GDM1 (cell line): ENCODE results near the gene LRRC53.

Experiments used
- DNase-seq: peaks from one replicate; lab custom pipeline; 2025; lab: John Stamatoyannopoulos, UW

The LRRC53 gene

DNA sequence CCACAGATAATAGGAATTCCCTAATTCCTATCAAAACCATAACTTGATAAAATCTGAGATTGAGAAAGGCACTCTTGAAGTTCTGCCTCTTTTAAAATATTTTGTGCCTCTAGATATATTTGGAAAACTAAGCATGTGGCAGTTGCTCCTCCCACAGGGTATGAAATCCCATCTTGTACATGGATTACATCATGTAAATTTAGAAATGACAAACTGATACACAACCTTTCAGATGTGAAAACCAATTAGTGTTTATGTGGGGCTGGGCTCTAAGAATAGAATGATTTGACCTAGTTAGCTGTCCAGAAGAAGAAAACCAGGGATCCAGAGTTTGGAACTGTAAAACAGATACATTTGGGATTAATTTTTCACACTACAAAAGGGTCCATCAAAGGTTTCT is 15.7 kb downstream of the LRRC53 start:
- DNase-seq = no peak

GRCh38 chr1:74486036-74486435 is 26.4 kb downstream of the LRRC53 start:
- no peak for DNase-seq

DNA sequence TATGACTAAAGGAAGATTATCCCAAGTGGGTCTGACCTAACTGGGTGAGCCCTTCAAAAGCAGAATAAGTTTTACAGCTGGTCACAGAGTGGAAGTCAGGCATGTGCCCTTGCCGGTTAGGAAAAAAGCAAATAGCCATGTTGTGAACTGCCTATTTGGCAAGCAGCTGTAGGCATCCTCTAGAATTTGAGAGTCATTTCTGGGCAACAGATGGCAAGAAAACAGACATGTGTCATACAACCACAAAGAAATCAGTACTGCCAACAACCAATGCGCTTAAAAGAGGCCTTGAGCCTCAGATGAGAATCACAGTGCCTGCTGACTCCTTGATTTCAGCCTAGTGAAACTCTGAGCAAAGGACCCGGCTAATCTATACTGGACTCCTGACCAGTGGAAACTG is 26.8 kb downstream of the LRRC53 start:
- no peak for DNase-seq

- no peak for DNase-seq
These were observed 30.8 kb downstream of the LRRC53 start for GRCh38 chr1:74481607-74482006.

- no peak for DNase-seq
These were observed 32.3 kb downstream of the LRRC53 start for GRCh38 chr1:74480068-74480467.

DNA sequence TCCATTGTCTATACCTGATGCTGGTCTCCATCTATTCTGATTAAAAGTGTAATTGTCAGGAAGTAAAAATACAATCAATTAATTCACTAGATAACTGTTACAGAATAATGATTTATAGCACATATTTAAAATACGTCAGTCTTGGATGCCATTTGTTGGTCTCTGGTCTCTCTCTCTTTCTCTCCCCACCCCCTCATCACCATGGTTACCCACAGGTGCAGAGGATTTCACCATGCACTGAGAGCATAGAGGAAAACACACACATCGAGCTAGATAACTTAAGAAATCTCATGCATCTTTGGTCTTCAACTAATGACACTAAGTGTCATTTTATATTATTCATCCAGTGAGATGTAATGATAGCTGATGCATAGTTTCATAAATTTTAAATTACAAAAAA is 33.4 kb downstream of the LRRC53 start:
- DNase-seq = no peak

DNA sequence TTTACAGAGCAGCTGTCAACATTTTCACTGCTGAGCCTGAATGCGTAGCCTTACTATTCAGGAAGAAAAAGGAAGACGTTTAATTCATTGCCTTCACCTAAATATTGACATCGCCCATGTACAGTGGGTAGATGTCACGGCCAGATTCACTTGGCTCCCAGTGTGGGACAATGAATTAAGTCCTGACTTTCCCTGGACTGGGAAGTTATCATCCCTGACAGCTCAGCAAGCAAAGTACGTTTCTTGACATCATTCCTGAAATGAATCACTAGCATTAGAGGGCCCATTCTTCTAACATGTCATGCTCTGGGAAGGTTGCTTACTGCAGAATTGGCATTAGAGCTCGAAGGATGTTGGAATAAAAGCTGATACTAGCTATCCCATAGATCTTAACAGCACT is 37.8 kb downstream of the LRRC53 start:
- DNase-seq = no peak

- DNase-seq = no peak
These were observed 40.9 kb downstream of the LRRC53 start for GRCh38 chr1:74471470-74471869.

- no peak for DNase-seq
These were observed 41.5 kb downstream of the LRRC53 start for GRCh38 chr1:74470936-74471335.

DNA sequence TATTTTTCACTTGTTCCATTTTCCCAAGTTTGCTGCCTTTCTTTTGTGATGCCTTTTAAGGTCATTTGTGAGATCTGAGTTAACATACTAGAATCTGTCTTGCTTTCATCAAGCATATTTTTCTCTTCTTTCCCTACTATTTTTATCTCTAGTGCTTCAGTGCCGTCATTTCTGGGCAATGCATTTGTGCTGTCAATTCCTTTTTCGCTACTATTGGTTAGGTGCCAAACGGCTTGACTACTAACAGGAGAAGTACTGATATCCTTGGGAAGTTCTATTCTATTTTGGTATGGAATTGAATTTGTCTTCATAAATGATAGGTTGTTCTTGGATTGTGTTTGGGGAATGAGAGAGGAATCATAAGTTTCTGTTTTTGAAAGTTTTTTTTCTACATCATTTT is 42.2 kb downstream of the LRRC53 start:
- DNase-seq = no peak

- DNase-seq = no peak
These were observed 43.3 kb downstream of the LRRC53 start for GRCh38 chr1:74468982-74469603.

- no peak for DNase-seq
These were observed 44.5 kb downstream of the LRRC53 start for GRCh38 chr1:74467786-74468377.

DNA sequence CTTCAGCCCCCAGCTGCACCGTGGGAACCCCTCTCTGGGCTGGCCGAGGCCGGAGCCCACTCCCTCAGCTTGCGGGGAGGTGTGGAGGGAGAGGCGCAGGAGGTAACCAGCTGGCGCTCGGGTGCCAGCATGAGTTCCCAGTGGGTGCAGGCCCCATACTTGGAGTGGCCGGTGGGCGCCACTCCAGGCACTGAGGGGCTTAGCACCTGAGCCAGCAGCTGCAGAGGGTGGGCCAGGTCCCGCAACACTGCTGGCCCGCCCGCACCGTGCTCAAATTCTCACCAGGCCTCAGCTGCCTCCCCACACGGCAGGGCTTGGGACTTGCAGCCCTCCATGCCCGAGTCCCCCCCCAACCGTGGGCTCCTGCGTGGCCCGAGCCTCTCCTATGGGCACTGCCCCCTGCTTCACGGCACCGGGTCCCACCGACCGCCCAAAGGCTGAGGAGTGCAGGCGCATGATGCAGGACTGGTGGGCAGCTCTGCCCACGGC is 47.2 kb downstream of the LRRC53 start:
- DNase-seq = no peak

DNA sequence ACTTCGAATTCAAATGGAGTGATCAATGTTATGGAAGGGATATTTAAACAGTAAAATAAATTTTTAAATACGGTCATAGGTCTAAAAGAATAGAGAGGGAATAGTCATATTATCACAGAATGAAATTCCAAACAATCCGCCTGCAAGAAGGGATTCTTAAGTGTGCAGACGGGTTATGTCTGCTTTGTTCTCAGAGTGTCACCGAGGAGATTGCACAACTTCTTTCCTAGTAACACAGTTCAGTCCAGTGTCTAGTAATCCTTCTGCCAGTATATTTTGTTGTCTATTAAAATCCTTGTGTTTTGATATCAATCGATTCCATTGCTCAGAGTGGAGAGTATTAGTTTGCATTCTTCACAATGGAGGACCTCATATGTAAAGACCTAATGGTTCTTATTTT is 48.4 kb downstream of the LRRC53 start:
- DNase-seq = no peak

GRCh38 chr1:74463333-74463988 is 49.0 kb downstream of the LRRC53 start:
- DNase-seq = no peak

- no peak for DNase-seq
These were observed 55.2 kb downstream of the LRRC53 start for GRCh38 chr1:74457253-74457652.

DNA sequence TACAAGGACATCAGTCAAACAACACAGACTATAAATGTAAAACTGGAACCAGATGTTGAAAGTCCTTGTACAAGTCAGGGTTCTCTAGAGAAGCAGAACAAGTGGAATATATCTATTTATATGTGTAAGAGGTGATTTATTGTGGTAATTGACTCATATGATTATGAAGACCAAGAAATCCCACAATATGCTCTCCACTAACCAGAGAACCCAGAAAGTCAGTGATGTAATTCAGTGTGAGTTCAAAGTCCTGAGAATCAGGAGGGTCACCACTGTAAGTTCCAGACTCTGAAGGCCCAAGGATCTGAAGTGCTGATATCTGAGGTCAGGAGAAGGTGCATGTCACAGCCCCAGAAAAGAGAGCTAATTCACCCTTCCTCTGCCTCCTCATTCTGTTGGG is 57.0 kb downstream of the LRRC53 start:
- no peak for DNase-seq

- no peak for DNase-seq
These were observed 59.1 kb downstream of the LRRC53 start for GRCh38 chr1:74453277-74453676.

- no peak for DNase-seq
These were observed 60.4 kb downstream of the LRRC53 start for GRCh38 chr1:74452035-74452434.

DNA sequence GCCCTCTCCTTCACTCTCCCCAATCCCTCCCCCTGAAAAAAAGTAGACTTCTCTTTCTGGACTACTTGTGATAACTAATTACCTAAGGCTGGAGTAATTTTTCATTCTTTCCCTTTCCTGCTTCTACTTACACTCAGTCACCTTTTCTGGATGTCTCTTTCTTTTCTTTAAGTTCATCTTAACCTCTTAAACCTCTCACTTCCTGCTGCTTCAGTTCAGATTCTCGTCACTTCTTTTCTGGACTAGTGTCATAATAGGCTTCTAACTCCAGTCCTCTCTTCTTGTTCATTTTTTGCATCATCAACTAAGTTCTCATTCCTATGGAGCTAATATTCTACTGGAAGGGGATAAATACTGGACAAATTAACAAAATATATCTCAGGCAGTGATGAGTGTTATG is 75.4 kb downstream of the LRRC53 start:
- DNase-seq = no peak

DNA sequence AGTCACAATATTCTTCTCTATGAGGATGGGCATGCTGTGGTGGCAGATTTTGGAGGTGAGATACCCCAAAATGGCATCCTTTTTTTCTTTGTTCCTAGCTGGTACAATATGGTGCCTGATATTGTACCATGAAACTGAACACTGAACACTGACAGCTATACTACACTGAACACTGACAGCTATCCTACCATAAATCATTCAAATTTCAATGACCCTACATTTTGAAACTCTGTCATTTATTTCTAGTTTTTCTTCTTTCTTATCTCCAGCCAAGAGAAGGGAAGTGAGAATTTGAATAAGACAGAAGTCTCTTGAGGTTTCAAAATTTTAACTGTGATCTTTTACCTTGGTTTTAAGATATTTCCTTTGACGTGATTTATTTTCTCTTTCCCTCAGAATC is 76.3 kb downstream of the LRRC53 start:
- DNase-seq = no peak

- DNase-seq = no peak
These were observed 78.1 kb downstream of the LRRC53 start for GRCh38 chr1:74434321-74434720.

DNA sequence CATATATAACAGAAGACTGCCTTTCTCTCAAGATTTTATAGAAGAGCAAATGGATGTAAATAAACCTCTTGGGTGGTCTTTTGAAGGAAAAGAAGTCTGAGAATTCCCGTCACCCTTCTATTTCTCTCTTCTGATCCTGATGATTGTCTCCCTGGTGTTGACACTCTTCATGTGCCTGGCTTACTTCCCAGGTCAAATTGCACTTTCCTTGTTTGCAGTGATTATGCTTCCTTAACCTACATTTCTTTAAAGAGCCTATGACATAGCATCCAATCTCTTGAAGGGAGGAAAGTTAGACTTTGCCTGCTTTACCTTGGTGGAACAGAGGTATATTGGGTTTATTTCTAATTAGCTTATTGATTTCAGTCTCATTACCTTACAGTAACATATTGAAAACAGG is 80.1 kb downstream of the LRRC53 start:
- no peak for DNase-seq

DNA sequence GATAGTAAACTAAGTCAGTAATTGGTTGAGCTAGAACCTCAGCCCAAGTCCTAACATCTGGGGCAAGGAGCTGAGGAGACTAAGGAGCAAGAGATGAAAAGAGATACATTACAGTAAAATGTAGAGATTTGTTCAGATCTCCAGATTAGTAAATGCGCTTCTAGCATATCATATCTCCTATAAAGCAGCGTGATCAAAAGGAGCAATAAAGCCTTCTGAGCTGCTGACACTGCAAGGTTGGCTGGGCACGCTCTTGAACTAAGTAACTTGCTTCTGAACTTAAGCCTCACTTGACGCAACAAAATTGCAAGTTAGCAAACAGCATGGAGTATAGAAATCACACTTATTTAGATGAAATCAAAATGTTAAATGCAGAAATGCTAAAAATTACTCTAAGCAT is 80.9 kb downstream of the LRRC53 start:
- DNase-seq = no peak
